ENCODE measurements around the gene UST.
"Not testable (repeated sequence)": the region's sequence is repeated elsewhere in the genome, so short reads cannot be mapped to it uniquely, and the experiment has no call there.

UST gene

GRCh38 chr6:149015535-149016525, 269.0 kb downstream of the UST start:
- DNase-seq, result no peak

GRCh38 chr6:149016716-149017115, 269.9 kb downstream of the UST start:
- DNase-seq, result no peak

- DNase-seq, result no peak
Measured at GRCh38 chr6:149020319-149020718, 273.5 kb downstream of the UST start.

GRCh38 chr6:149024361-149024760, 277.5 kb downstream of the UST start:
- DNase-seq, result no peak

GRCh38 chr6:149025061-149025460, 278.2 kb downstream of the UST start:
- DNase-seq, result no peak

- peak; percentile 53 to 68 for DNase-seq
Measured at GRCh38 chr6:149026530-149026942, 279.7 kb downstream of the UST start.

- no peak for DNase-seq
Measured at GRCh38 chr6:149027484-149027883, 280.7 kb downstream of the UST start.

GRCh38 chr6:149028767-149029405, 282.1 kb downstream of the UST start:
- peak; percentile 91 for DNase-seq

GRCh38 chr6:149031201-149031858, 284.5 kb downstream of the UST start:
- no peak for DNase-seq

GRCh38 chr6:149031859-149032598, 285.2 kb downstream of the UST start:
- peak in 1 of 2 experiments; percentile 20 for DNase-seq

GRCh38 chr6:149032599-149033405, 286.0 kb downstream of the UST start:
- no peak for DNase-seq

GRCh38 chr6:149033454-149033853, 286.6 kb downstream of the UST start:
- no peak for DNase-seq

- DNase-seq, result no peak
Measured at GRCh38 chr6:149035766-149036165, 288.9 kb downstream of the UST start.

- no peak for DNase-seq
Measured at GRCh38 chr6:149037051-149037671, 290.3 kb downstream of the UST start.

GRCh38 chr6:149039025-149039424, 292.2 kb downstream of the UST start:
- DNase-seq, result not testable (repeated sequence)

- DNase-seq, result no peak
Measured at GRCh38 chr6:149041953-149042352, 295.1 kb downstream of the UST start.

GRCh38 chr6:149043476-149044130, 296.8 kb downstream of the UST start:
- peak; percentile 8 to 21 for DNase-seq

GRCh38 chr6:149044528-149044927, 297.7 kb downstream of the UST start:
- DNase-seq, result no peak

- peak in 1 of 2 experiments; percentile 17 for DNase-seq
Measured at GRCh38 chr6:149045404-149045803, 298.6 kb downstream of the UST start.

- no peak for DNase-seq
Measured at GRCh38 chr6:149046164-149046821, 299.5 kb downstream of the UST start.

Measured in AML-193 (cell line).